Measurements from ENCODE around the gene SPATA3. TPM values are rescaled to one million over a fixed set of nuclear protein-coding genes. Genes with fewer than 3 reads are reported as not detected.

The SPATA3 gene
- total RNA-seq, 1 donor from 2014 or later, result not detected

GRCh38 chr2:231043796-231044195 lies 47.9 kb downstream of the SPATA3 start:
- Histone ChIP-seq H3K36me3 (ENCODE audit: insufficient read depth, low read length) (no peaks in the 10 kb centered on the region), H3K27ac (ENCODE audit: low read depth, low read length) (no peak overlapping the region), H4K20me1 (ENCODE audit: insufficient read depth, low read length) (no peaks in the 10 kb centered on the region), H2AFZ (ENCODE audit: low read depth, low read length) (no peak overlapping the region), H3K79me2 (ENCODE audit: insufficient read depth, low read length) (no peaks in the 10 kb centered on the region), H3K27me3 (ENCODE audit: insufficient read depth, low read length) (peaks cover 36% of the 10 kb centered on the region), H3K4me2 (ENCODE audit: low read length) (no peak overlapping the region), H3K9me3 (ENCODE audit: insufficient read depth, low read depth, low read length) (no peaks in the 10 kb centered on the region), H3K4me1 (ENCODE audit: insufficient read depth, low read length) (no peaks in the 10 kb centered on the region), H3K9ac (ENCODE audit: low read length) (no peak overlapping the region), H3K4me3 (ENCODE audit: insufficient read depth, low read depth, low read length) (no peak overlapping the region)
- H3K27ac Mint-ChIP-seq (ENCODE audit: unreplicated experiment), result no peak overlapping the region
- FAIRE-seq (no peak), DNase-seq (ENCODE audit: low read depth) (no peak)
- peaks cover 4% of the 10 kb centered on the region for H3K9me3 Mint-ChIP-seq (ENCODE audit: unreplicated experiment)
- no peak overlapping the region for H3K4me3 Mint-ChIP-seq (ENCODE audit: unreplicated experiment)
- H3K36me3 Mint-ChIP-seq (ENCODE audit: low read depth, unreplicated experiment), result no peaks in the 10 kb centered on the region
- TF ChIP-seq CTCF (IDR thresholded peaks at IDR 0.05; ENCODE audit: insufficient read depth, low read depth, low read length), result no peak
- no peak for TF ChIP-seq EZH2 (IDR thresholded peaks at IDR 0.05; ENCODE audit: insufficient read depth, low read length)
- H3K4me1 Mint-ChIP-seq (ENCODE audit: low read depth, unreplicated experiment), result no peaks in the 10 kb centered on the region
- H3K27me3 Mint-ChIP-seq (ENCODE audit: low read depth, unreplicated experiment), result peaks cover 33% of the 10 kb centered on the region

- H4K20me1 ChIP-seq (ENCODE audit: insufficient read depth, low read length), result no peaks in the 10 kb centered on the region
- no peak overlapping the region for H3K4me2 ChIP-seq (ENCODE audit: low read length)
- H3K36me3 Mint-ChIP-seq (ENCODE audit: low read depth, unreplicated experiment), result no peaks in the 10 kb centered on the region
- no peak overlapping the region for H2AFZ ChIP-seq (ENCODE audit: low read depth, low read length)
- H3K27ac ChIP-seq (ENCODE audit: low read depth, low read length), result no peak overlapping the region
- H3K9ac ChIP-seq (ENCODE audit: low read length), result no peak overlapping the region
- H3K4me1 ChIP-seq (ENCODE audit: insufficient read depth, low read length), result no peaks in the 10 kb centered on the region
- DNase-seq (ENCODE audit: low read depth), result no peak
- no peak overlapping the region for H3K4me3 ChIP-seq (ENCODE audit: insufficient read depth, low read depth, low read length)
- TF ChIP-seq CTCF (IDR thresholded peaks at IDR 0.05; ENCODE audit: insufficient read depth, low read depth, low read length) (no peak), EZH2 (IDR thresholded peaks at IDR 0.05; ENCODE audit: insufficient read depth, low read length) (no peak)
- no peaks in the 10 kb centered on the region for H3K9me3 Mint-ChIP-seq (ENCODE audit: unreplicated experiment)
- H3K27me3 Mint-ChIP-seq (ENCODE audit: low read depth, unreplicated experiment), result peaks cover 23% of the 10 kb centered on the region
- peaks cover 27% of the 10 kb centered on the region for H3K27me3 ChIP-seq (ENCODE audit: insufficient read depth, low read length)
- no peak overlapping the region for H3K27ac Mint-ChIP-seq (ENCODE audit: unreplicated experiment)
- H3K9me3 ChIP-seq (ENCODE audit: insufficient read depth, low read depth, low read length), result no peaks in the 10 kb centered on the region
- no peaks in the 10 kb centered on the region for H3K4me1 Mint-ChIP-seq (ENCODE audit: low read depth, unreplicated experiment)
- no peaks in the 10 kb centered on the region for H3K36me3 ChIP-seq (ENCODE audit: insufficient read depth, low read length)
- H3K79me2 ChIP-seq (ENCODE audit: insufficient read depth, low read length), result no peaks in the 10 kb centered on the region
- no peak overlapping the region for H3K4me3 Mint-ChIP-seq (ENCODE audit: unreplicated experiment)
- FAIRE-seq, result no peak
These were observed 51.0 kb downstream of the SPATA3 start for GRCh38 chr2:231046916-231047273.

GRCh38 chr2:231047274-231047922 lies 51.5 kb downstream of the SPATA3 start:
- H3K79me2 ChIP-seq (ENCODE audit: insufficient read depth, low read length), result no peaks in the 10 kb centered on the region
- TF ChIP-seq EZH2 (IDR thresholded peaks at IDR 0.05; ENCODE audit: insufficient read depth, low read length), result no peak
- TF ChIP-seq CTCF (IDR thresholded peaks at IDR 0.05; ENCODE audit: insufficient read depth, low read depth, low read length), result no peak
- no peak overlapping the region for H3K27ac ChIP-seq (ENCODE audit: low read depth, low read length)
- DNase-seq (ENCODE audit: low read depth), result no peak
- Mint-ChIP-seq H3K4me1 (ENCODE audit: low read depth, unreplicated experiment) (no peaks in the 10 kb centered on the region), H3K4me3 (ENCODE audit: unreplicated experiment) (no peak overlapping the region), H3K27ac (ENCODE audit: unreplicated experiment) (no peak overlapping the region), H3K9me3 (ENCODE audit: unreplicated experiment) (no peaks in the 10 kb centered on the region), H3K36me3 (ENCODE audit: low read depth, unreplicated experiment) (no peaks in the 10 kb centered on the region), H3K27me3 (ENCODE audit: low read depth, unreplicated experiment) (peaks cover 24% of the 10 kb centered on the region)
- H4K20me1 ChIP-seq (ENCODE audit: insufficient read depth, low read length), result no peaks in the 10 kb centered on the region
- H3K4me2 ChIP-seq (ENCODE audit: low read length), result no peak overlapping the region
- no peaks in the 10 kb centered on the region for H3K9me3 ChIP-seq (ENCODE audit: insufficient read depth, low read depth, low read length)
- H2AFZ ChIP-seq (ENCODE audit: low read depth, low read length), result no peak overlapping the region
- peaks cover 2% of the 10 kb centered on the region for H3K4me1 ChIP-seq (ENCODE audit: insufficient read depth, low read length)
- peaks cover 27% of the 10 kb centered on the region for H3K27me3 ChIP-seq (ENCODE audit: insufficient read depth, low read length)
- FAIRE-seq, result no peak
- no peaks in the 10 kb centered on the region for H3K36me3 ChIP-seq (ENCODE audit: insufficient read depth, low read length)
- H3K9ac ChIP-seq (ENCODE audit: low read length), result no peak overlapping the region
- H3K4me3 ChIP-seq (ENCODE audit: insufficient read depth, low read depth, low read length), result no peak overlapping the region

All from astrocyte (in vitro differentiated cells and primary cell).